Activated T-cell treated with anti-CD3 and anti-CD28 coated beads, Interleukin-2, amount 50 U/mL, for 72 hours (primary cell): Measurements from ENCODE around the gene GAK. TPM values are rescaled to one million over a fixed set of nuclear protein-coding genes. Genes with fewer than 3 reads are reported as not detected.
A peak's percentile ranks its signal among the peaks of the same experiment; 100 is the strongest.

Source experiments
- ATAC-seq, 2 donors: fragments of 150-1000 bp; cut with Tn5 transposase; replicated peaks in 1 of 2; 2 replicates each; pipeline ENCODE4 v1.10.0; 2021; ENCODE audit warnings: moderate library complexity in 2 of 2, mild to moderate bottlenecking in 1 of 2
- DNase-seq, 2 donors: peaks; one replicate each; pipeline ENCODE4 v3.0.0; 2021 to 2022; ENCODE audit warnings: mixed read lengths in 1 of 2
- H3K27ac Mint-ChIP-seq: one replicate; pipeline ENCODE4 v1.8.0; 2022; ENCODE audit warnings: mild to moderate bottlenecking, moderate library complexity, mixed read lengths
- H3K27me3 Mint-ChIP-seq: one replicate; pipeline ENCODE4 v1.8.0; 2022; ENCODE audit warnings: low read depth, mixed read lengths
- H3K36me3 Mint-ChIP-seq, 2 donors: one replicate each; pipeline ENCODE4 v1.8.0; 2022; ENCODE audit warnings: mixed read lengths in 2 of 2, mild to moderate bottlenecking in 1 of 2; ENCODE audit not compliant: insufficient read depth in 2 of 2
- H3K4me1 Mint-ChIP-seq: one replicate; pipeline ENCODE4 v1.8.0; 2022; ENCODE audit warnings: low read depth, mixed read lengths
- H3K4me3 Mint-ChIP-seq, 2 donors: one replicate each; pipeline ENCODE4 v1.8.0; 2022; ENCODE audit warnings: mild to moderate bottlenecking in 2 of 2, mixed read lengths in 2 of 2, moderate library complexity in 2 of 2
- H3K9me3 Mint-ChIP-seq, 2 donors: one replicate each; pipeline ENCODE4 v1.8.0; 2022; ENCODE audit warnings: mixed read lengths in 2 of 2
- total RNA-seq, 2 donors: library from RNA; stranded (reverse); gene quantifications; one replicate each; pipeline ENCODE4 v1.2.3, GENCODE V29; 2022

The GAK gene
- total RNA-seq, 2 donors from 2014 or later, result 136 to 140 TPM

DNA sequence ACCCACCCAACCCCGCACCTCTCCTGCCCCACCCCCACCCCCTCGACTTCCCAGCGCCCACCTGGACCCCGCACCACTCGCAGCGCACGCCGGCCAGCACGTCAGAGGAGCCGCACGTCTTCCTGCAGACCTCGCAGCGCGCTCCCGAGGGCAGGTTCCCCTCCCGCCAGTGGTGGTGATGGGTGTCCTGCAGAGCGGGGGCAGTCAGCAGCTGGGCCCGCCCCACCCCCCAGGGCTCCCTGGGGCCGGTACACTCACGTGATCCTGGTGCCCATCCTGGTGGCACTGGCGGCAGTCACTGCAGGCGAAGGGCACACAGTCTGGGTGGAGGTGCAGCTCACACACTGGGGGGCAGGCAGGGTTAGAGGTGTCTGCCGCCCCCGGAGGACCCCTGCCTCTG is 36.1 kb upstream of the GAK start:
- Mint-ChIP-seq H3K36me3 (no peaks in the 10 kb centered on the region), H3K27me3 (no peaks in the 10 kb centered on the region), H3K27ac (no peak overlapping the region), H3K9me3 (no peaks in the 10 kb centered on the region), H3K4me1 (peaks cover 4% of the 10 kb centered on the region), H3K4me3 (no peak overlapping the region)
- DNase-seq (no peak), ATAC-seq (no peak)

DNA sequence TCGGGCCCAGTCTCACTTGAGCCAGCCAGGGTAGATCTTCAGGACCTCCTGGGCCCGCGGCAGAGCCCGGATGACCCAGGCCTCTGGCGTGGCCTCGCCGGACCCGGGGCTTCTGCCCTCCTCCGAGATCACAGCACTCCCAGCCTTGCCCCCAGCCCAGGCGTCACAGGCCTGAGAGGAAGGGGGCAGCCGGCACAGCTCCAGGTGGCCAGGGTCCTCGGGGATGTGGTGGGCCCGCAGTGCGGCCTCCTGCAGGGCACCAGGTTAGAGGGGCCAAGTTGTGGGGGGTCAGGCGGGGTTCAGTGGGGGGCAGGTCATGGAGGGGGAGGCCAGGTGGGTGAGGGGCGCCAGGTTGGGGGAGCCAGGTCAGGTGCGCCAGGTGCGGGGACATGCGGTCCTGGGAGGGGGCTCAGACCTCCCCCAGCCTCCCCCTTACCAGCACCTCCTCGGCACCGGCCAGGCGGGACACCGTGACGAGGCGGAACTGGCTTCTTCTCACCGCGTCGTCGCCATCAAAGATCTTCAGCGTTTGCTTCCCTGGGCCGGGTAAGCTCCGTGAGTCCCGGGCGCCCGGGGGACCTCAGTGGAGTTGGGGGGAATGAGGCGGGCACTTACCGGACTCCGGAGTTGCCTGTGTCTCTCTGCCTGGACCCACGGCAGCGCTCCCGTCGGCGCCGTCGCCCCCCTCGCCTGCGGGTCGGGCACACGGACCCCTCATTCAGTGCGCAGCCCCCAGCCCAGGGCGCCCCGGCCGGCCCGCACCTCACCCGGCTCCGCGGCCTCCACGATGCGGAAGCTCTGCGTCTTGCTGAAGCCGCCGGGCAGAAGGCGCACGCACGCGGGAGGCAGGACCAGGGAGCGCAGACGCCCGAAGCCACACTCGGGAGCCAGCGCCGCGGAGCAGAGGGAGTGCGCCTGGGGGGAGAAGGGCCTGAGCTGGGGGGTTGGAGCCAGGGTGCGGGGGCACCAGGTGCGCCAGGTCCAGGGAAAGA is 35.3 kb upstream of the GAK start:
- H3K27ac Mint-ChIP-seq, result no peak overlapping the region
- no peaks in the 10 kb centered on the region for H3K9me3 Mint-ChIP-seq
- peaks cover 4% of the 10 kb centered on the region for H3K4me1 Mint-ChIP-seq
- ATAC-seq (no peak), DNase-seq (no peak)
- no peak overlapping the region for H3K4me3 Mint-ChIP-seq
- no peaks in the 10 kb centered on the region for H3K36me3 Mint-ChIP-seq
- H3K27me3 Mint-ChIP-seq, result no peaks in the 10 kb centered on the region

DNA sequence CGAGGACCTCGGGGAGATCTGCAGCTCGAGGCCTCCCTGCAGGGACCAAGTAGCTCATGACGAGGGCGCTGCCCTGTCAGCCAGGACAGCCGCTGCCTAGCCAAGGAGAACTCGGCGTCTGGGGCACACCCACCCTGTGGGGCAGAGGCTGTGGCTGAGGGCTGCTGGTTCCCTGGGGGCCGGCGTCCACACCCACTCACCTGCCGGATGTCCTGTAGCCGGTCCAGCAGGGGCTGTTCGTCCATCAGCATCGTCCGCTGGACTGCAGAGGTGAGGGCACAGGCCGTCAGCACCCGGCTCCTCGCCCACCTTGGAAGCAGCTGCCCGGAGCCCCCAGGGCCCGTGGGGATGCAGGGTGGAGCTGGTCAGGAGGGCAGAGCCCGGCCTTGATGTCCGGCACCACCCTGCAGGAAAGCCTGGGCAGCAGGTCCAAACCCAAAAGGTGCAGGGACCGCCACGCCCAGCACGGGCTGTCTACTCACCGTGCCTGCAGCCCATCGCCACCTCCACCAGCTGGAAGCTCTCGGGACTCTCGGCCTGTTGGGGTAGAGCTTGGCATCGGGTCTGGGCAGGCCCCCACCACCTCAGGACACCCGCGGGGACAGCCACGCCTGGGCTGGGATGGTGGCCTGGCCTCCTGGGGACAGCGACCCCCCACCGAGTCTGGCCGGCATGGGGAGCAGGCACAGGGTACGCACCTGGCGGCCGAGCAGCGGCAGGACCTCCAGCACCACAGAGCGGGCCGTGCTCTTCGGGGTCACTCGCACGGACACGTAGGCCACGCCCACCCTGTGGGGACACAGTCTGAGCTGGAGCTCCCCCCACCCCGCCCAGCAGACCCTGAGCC is 34.4 kb upstream of the GAK start:
- no peaks in the 10 kb centered on the region for H3K27me3 Mint-ChIP-seq
- no peaks in the 10 kb centered on the region for H3K36me3 Mint-ChIP-seq
- ATAC-seq (no peak), DNase-seq (no peak)
- H3K27ac Mint-ChIP-seq, result no peak overlapping the region
- H3K9me3 Mint-ChIP-seq, result no peaks in the 10 kb centered on the region
- no peak overlapping the region for H3K4me3 Mint-ChIP-seq
- H3K4me1 Mint-ChIP-seq, result peaks cover 4% of the 10 kb centered on the region

DNA sequence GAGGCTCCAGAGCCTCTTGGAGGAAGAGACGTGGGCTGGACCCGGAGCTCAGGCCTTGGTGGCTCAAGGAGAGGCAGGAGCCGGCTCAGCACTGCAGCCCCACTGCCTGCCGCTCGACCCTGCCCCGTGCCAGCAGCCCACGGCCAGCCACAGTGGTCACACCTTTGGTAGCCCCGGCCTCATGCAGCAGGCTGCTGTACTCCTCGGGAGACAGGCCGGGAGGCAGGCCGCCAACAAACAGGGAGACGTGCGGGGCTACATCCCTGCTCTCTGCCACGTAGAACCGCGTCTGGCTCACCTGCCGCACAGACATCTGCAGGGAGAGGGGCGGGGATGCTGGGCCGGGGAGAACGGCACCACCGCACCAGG is 33.6 kb upstream of the GAK start:
- Mint-ChIP-seq H3K27me3 (no peaks in the 10 kb centered on the region), H3K36me3 (no peaks in the 10 kb centered on the region), H3K4me3 (no peak overlapping the region), H3K4me1 (peaks cover 4% of the 10 kb centered on the region), H3K9me3 (no peaks in the 10 kb centered on the region), H3K27ac (no peak overlapping the region)
- DNase-seq (no peak), ATAC-seq (no peak)

DNA sequence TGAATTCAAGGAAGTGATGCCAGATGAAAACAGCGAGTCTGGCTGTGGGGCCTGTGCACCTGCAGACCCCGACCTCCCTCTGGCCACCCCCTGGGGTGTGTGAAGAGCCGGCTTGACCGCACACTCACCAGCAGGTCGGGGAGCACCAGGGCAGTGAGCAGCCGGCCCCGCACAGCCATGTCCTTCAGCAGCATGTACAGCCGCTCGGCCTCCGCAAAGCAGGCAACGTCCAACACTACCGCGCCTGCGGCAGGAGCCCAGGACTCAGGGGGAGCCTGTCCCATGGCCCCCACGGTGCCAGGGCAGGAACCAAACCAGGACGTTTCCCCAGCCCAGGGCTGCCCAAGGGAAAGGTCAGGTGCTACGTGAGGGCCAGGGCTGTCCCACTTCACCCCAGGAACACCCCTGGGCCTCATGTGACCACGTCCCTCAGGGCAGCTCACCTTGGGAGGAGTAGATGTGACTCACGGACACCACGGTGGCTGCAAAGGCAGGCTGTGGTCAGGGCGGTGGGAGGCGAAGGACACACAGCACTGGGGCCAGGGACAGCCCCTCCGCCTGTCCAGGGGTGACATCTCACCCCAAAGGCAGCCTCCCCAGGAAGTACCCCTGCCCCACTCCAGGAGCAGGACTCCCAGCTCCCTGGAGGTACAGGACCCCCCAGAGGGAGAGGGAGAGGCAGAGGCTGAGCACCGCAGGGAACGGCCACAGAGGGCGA is 33.1 kb upstream of the GAK start:
- H3K4me1 Mint-ChIP-seq, result no peaks in the 10 kb centered on the region
- DNase-seq (no peak), ATAC-seq (peak in 1 of 2 donors; percentile 20)
- H3K27me3 Mint-ChIP-seq, result no peaks in the 10 kb centered on the region
- H3K27ac Mint-ChIP-seq, result no peak overlapping the region
- H3K9me3 Mint-ChIP-seq, result no peaks in the 10 kb centered on the region
- no peak overlapping the region for H3K4me3 Mint-ChIP-seq
- no peaks in the 10 kb centered on the region for H3K36me3 Mint-ChIP-seq

DNA sequence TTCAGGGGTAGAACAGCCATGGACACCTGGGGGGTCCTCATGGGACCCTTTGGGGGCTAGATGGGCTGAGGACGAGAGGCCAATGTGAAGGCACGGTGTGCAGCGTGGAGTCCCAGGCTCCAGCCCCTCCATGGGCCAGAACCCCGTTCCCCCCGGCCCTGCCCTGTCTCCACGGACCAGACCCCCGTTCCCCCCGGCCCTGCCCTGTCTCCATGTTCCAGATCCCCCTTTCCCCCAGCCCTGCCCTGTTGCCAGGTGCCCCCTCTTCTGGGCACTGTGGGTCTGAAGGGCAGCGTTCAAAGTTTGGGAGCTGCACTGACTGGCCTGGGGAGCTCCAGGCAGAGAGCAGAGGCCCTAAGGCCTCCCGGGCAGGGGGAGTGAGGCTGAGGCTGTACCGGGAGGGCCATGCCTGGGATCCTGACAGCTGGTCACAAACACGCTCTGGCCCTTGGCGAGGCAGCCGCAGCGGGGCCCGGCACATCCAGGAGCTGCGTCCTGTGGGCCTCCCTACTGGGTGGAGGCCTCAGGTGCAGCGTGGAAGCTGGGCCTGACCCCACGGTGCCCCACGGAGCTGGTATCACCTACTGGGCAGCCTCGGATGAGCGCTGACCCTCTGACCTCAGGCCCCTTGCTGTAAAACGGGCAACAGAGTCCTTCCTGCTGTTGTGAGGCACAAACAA is 32.4 kb upstream of the GAK start:
- H3K36me3 Mint-ChIP-seq, result no peaks in the 10 kb centered on the region
- DNase-seq, result no peak
- no peak overlapping the region for H3K4me3 Mint-ChIP-seq
- H3K27ac Mint-ChIP-seq, result no peak overlapping the region
- no peak for ATAC-seq
- H3K4me1 Mint-ChIP-seq, result no peaks in the 10 kb centered on the region
- H3K9me3 Mint-ChIP-seq, result no peaks in the 10 kb centered on the region
- no peaks in the 10 kb centered on the region for H3K27me3 Mint-ChIP-seq

DNA sequence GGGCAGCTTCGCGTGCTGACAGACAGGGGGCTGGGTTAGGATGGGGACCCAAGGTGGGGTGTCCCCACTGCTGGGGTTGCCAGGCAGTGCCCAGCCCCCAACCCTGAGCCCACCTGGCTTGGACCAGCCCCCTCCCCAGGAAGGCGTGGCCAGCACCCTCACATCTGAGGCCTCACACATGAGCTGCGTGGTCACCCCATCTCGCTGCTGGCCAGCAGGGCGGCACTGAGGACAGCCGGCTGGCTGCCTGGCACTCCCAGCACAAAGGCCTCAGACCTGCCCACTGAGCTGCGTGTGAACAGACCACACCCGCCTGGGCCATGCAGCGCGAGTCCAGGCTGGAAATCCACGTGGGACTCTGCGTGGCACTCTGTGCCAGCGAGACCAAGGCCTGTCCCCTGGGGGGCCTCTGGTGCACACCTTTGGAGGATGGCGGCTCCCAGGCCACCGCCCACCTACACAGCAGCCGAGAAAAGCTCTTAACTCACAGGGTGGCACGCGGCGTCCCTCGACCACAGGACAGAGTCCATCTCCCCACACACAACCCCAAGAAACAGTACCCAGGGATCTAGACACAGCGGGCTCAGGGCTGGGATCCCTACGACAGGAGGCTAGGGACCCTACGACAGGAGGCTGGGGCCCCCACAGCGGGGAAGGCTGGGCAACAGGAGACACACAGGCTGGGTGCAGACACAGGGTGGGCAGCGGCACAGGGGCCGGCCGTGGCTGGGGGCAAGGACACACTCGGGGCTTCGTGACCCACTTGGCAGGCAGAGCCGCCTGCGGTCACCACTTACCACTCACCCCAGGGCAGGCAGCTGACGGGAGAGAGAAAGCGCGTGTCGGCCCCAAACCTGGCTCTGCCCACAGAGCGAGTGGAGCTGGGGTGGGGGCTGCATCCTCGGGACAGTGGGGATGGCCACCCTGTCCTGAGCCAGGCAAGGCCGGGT is 31.4 kb upstream of the GAK start:
- Mint-ChIP-seq H3K27ac (no peak overlapping the region), H3K27me3 (no peaks in the 10 kb centered on the region), H3K4me1 (no peaks in the 10 kb centered on the region), H3K4me3 (no peak overlapping the region), H3K9me3 (no peaks in the 10 kb centered on the region), H3K36me3 (no peaks in the 10 kb centered on the region)
- no peak for DNase-seq
- ATAC-seq, result no peak

DNA sequence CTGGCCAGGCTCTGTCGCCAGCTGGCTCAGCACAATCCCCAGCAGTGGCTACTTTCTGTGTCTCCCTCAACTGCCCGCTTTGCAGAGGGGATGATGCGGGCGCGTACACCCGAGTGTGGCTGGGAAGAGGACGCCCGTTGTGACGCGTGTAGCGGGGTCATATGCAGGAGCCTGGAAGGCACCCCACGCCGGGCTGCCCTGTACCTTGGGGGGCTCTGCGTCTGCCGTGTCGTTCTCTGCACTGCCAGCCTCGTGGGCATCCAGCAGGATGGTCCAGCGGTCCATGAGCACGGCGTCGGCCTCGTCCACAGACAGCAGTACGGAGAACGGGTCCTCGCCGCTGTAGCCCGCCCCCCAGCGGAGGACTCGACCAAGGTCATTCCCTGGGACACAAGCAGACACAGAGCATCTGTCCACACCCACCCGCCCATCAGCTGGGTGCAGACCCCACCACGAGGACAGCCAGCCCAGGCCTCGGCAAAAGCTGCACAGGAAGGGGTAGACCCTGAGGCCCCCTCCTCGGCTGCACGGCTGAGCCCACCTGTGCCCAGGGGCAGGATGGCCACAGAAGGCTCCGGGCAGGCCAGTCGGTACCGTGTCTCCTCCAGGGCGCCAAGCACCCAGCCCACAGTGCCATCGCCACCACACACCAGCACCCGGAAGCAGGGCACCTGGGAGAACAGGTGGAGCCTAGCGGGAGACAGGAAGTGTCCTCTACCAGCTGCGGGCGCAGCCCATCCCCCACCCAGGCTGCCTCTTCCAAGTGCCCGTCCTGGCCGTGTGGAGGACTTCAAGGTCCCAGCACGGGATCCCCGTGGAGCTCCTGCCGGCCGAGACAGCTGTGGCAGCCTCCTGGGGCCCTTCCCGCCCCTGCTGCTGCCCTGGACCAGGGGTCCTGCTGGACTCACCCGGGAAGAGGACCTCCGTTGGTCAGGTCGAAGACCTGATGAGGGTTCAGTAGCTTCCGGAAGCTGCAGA is 30.4 kb upstream of the GAK start:
- no peaks in the 10 kb centered on the region for H3K9me3 Mint-ChIP-seq
- ATAC-seq (no peak), DNase-seq (no peak)
- no peaks in the 10 kb centered on the region for H3K4me1 Mint-ChIP-seq
- no peak overlapping the region for H3K27ac Mint-ChIP-seq
- no peaks in the 10 kb centered on the region for H3K27me3 Mint-ChIP-seq
- no peaks in the 10 kb centered on the region for H3K36me3 Mint-ChIP-seq
- H3K4me3 Mint-ChIP-seq, result no peak overlapping the region

DNA sequence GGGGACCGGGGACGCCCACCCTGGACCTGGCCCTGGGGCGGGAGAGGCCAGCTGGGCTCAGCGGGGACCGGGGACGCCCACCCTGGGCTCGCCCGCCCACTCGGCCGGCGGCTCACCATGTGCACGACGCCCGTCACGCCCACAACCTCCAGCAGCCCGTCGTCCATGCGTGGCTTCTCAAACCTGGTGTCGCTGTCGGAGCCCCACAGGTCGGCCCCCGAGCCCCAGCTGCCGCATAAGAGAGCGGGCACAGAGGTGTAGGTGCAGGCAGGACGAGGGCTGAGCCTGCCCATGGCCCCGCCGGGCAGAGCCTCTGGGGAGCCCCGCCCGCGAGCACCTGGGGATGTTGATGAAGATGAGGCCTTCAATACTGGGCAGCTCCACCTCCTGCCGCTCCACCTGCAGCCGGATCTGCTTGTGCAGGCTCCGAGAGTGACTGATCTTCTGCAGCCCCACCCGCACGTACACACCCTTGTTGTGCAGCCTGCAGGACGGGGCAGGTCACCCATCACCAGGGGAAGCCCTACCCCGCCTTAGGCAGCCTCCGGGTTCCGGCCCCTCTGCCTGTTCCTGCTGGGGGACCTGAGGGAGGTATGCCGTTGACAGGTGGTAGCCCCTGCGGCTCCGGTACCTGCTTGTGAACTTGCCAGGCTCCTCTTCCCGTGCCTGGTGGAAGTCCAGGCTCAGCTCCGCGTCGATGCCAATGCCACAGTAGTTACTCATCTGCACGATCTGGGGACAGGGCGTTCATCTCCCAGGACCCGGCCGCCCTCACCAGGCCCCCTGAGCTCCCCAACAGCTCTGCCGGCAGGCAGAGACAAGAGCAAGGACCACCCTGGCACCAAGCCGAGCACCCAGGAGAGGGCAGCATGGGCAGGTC is 29.5 kb upstream of the GAK start:
- Mint-ChIP-seq H3K36me3 (no peaks in the 10 kb centered on the region), H3K4me3 (no peak overlapping the region), H3K4me1 (no peaks in the 10 kb centered on the region), H3K9me3 (no peaks in the 10 kb centered on the region), H3K27me3 (no peaks in the 10 kb centered on the region), H3K27ac (no peak overlapping the region)
- no peak for ATAC-seq
- DNase-seq, result no peak

DNA sequence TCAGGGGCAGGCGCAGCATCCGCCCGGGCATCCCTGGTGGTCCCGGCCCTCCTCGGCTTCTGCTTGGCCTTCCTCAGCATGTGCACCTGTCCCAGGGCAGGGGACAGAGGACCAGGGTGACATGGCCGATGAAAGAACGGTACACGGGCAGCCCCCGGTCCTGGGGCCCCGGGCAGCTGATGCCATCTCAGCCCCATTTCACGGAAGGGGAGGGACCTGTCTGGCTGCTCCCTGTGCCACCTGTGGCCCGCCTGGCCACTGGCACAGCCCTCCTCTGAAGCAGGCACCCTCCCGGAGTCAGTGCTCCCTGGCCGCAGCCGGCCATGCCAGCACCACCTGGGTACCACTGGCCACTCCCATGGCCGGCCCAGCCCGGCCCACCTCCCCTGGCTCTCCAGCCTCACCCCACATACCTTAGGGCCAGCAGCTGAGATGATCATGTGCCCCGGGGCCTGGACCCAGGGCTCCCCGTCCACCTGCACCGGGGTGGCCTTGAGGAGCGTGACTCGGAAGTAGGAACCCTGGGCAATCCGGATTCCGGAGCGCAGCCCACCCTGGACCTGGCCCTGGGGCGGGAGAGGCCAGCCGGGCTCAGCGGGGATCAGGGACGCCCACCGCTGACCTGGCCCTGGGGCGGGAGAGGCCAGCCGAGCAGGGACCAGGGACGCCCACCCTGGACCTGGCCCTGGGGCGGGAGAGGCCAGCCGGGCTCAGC is 28.7 kb upstream of the GAK start:
- Mint-ChIP-seq H3K9me3 (no peaks in the 10 kb centered on the region), H3K4me3 (no peak overlapping the region), H3K27me3 (no peaks in the 10 kb centered on the region), H3K36me3 (no peaks in the 10 kb centered on the region), H3K4me1 (no peaks in the 10 kb centered on the region), H3K27ac (no peak overlapping the region)
- ATAC-seq (no peak), DNase-seq (no peak)
